GM12874 (cell line): Measurements from ENCODE around the gene MDP1.

ENCODE experiments used
- TF ChIP-seq, protein P1 (sequence below): IDR thresholded peaks from 2 replicates; pipeline ENCODE4 v1.5.1; 2011; ENCODE audit warnings: low read depth, mild to moderate bottlenecking, control low read depth, low read length, moderate library complexity; ENCODE audit not compliant: insufficient read depth

Gene MDP1

DNA sequence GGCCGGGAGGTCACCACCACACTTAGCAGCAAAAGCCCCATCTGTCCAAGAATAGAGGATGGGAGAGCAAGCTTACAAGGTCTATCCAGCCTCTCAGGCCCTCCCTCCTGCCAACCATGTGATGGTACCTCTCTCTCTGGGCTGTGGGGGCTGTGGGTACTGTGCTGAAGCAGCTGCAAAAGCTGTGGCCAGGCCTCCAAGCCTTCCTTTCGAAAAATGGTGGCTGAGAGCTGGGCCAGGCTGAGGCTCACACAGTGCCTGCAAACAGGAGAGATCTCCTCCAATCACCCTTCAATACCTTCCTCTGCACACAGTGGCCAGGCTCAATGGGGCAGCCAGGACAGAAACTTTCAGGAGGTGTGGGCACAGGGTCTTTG is 28.3 kb downstream of the MDP1 start:
- TF ChIP-seq, protein P1, sequence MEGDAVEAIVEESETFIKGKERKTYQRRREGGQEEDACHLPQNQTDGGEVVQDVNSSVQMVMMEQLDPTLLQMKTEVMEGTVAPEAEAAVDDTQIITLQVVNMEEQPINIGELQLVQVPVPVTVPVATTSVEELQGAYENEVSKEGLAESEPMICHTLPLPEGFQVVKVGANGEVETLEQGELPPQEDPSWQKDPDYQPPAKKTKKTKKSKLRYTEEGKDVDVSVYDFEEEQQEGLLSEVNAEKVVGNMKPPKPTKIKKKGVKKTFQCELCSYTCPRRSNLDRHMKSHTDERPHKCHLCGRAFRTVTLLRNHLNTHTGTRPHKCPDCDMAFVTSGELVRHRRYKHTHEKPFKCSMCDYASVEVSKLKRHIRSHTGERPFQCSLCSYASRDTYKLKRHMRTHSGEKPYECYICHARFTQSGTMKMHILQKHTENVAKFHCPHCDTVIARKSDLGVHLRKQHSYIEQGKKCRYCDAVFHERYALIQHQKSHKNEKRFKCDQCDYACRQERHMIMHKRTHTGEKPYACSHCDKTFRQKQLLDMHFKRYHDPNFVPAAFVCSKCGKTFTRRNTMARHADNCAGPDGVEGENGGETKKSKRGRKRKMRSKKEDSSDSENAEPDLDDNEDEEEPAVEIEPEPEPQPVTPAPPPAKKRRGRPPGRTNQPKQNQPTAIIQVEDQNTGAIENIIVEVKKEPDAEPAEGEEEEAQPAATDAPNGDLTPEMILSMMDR: no peak

DNA sequence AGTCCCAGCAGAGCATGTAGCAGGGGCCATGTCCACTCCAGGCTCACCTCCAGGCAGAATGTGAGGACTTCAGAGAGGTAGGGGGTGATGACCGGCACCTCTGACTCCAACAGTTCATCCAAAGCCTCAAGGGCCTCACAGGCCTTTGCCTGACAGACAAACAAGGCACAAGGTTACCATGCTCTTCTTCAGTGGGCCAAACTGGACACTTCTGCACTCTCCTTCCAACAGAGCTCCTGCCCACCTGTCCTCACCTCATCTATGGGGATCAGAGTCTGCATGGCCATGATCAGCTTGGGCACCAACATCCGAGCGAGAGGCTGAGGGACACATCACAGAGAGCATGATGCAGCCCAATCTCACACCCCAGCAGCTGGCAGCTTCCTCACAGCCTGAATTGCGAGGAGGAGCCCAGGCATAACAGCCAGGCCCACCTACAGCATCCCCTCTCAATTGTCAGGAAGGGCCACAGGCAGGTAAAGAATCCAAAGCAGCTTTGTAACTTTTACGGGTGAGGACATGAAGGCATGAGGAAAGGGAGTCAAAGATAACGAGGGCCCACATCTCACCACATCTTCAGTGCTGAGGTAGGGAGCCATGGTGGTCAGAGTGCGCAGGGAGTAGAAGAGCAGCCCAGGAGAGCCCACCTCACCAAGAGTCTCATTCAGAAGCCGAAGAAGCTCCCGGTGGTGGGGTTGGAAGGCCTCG is 28.9 kb downstream of the MDP1 start:
- TF ChIP-seq, protein P1: no peak

DNA sequence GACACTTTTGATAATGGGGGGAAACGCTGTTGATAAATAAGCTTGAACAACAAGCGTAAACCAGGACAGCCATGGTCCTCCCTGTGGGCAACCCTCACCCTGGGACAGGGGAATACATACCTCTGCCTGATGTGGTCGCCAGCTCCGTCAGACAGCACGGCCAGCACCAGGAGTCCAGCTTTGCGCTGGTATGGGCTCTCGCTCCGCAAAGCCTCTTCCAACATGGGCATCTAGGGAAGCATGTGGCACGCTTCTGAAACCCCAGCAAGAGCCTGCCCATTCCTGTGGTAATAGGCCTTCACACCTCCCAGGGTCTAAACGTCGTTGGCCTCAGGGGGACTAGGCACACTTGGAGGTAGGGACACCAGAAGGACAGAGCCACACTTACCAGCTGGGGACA is 30.1 kb downstream of the MDP1 start:
- TF ChIP-seq, protein P1: no peak

DNA sequence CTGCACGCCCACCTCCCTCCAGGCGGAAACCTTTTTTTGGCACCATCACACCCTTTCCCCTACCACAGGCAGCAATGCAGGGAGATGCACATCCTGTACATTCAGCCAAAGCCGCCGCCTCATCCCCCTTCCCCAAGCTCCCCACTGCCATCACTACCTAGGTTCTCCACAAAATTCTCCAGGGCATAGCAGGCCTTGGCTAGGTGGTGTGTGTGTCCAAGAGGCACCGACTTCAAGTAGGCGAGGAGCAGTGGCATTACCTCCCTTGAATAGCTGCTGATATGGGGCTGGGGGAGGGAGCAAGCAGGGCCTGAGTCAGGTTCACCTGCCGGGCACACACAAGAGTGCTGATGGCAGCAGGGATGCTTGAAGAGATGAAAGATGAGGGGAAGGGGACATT is 30.8 kb downstream of the MDP1 start:
- TF ChIP-seq, protein P1: no peak

- TF ChIP-seq, protein P1: no peak
These were observed 31.5 kb downstream of the MDP1 start for GRCh38 chr14:24184104-24184970.

DNA sequence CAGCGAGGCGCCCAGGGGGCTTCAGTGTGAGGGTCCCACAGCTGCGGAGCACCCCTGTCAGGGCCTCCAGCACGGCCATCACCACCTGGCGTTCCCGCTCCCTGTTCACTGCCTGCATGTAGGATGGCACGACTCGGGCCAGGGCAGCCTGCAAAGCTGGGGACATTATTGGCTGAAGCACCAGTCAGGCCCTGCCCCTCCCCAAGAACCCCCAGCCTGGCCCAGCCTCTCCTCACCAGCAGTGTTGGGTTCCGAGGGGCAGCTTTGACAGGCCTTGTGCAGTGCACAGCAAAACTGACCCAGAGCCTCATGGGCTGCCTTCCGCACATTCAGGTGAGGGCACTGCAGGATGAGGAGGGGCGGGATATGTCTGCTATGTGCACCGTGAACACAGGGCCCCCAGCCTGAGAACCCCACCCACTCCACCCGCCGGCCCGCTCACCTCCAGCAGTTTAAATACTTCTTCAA is 32.8 kb downstream of the MDP1 start:
- TF ChIP-seq, protein P1: no peak

GRCh38 chr14:24182110-24182882 is 33.6 kb downstream of the MDP1 start:
- TF ChIP-seq, protein P1: no peak
